Neural progenitor cell (in vitro differentiated cells): Measurements from ENCODE around the gene REELD1.

Experiments used
- CTCF ChIP-seq: fragments of 200-600 bp; sonication (generic); IDR thresholded peaks from 2 replicates; pipeline ENCODE4 v1.5.1; 2017; ENCODE audit warnings: antibody characterized with exemption, mild to moderate bottlenecking
- EZH2 ChIP-seq: fragments of 200-600 bp; sonication (generic); IDR thresholded peaks from 2 replicates; pipeline ENCODE4 v1.6.1; 2017; ENCODE audit warnings: antibody characterized with exemption, mild to moderate bottlenecking, moderate library complexity
- EZH2phosphoT487 ChIP-seq: fragments of 200-600 bp; sonication (generic); IDR thresholded peaks from 2 replicates; pipeline ENCODE4 v1.6.1; 2017; ENCODE audit warnings: antibody characterized with exemption

- no peak for TF ChIP-seq CTCF
- no peak for TF ChIP-seq EZH2phosphoT487
- no peak for TF ChIP-seq EZH2
Measured at GRCh38 chr4:146269228-146269653, 54.9 kb downstream of the REELD1 start.
